Liver (tissue), 9 donors: ENCODE measurements around the gene ANGEL2. TPM values are rescaled to one million over a fixed set of nuclear protein-coding genes. Genes with fewer than 3 reads are reported as not detected.

Experiments used
- DNase-seq: peaks from one replicate; pipeline ENCODE4 v3.0.0-alpha.2; 2017; ENCODE audit warnings: low spot score
- H3K27ac ChIP-seq, 2 donors: one replicate each; pipeline ENCODE4 v1.7.0; 2013; ENCODE audit warnings: inconsistent platforms in 2 of 2, low read length in 2 of 2, control low read depth in 1 of 2, low read depth in 1 of 2, mild to moderate bottlenecking in 1 of 2
- H3K27me3 ChIP-seq, 4 donors: one replicate each; pipeline versions ENCODE4 v1.6.1 to v1.7.0; 2013; ENCODE audit warnings: low read length in 3 of 4, inconsistent platforms in 1 of 4, mild to moderate bottlenecking in 1 of 4, moderate library complexity in 1 of 4; ENCODE audit not compliant: control insufficient read depth in 4 of 4, insufficient read depth in 4 of 4
- H3K36me3 ChIP-seq, 4 donors: one replicate each; pipeline versions ENCODE4 v1.6.1 to v1.7.0; 2013; ENCODE audit warnings: low read length in 3 of 4, mild to moderate bottlenecking in 3 of 4, low read depth in 1 of 4, moderate library complexity in 1 of 4; ENCODE audit not compliant: control insufficient read depth in 4 of 4, insufficient read depth in 3 of 4
- H3K4me1 ChIP-seq, 4 donors: one replicate each; pipeline versions ENCODE4 v1.6.1 to v1.7.0; 2013; ENCODE audit warnings: low read length in 3 of 4, mild to moderate bottlenecking in 3 of 4, moderate library complexity in 1 of 4; ENCODE audit not compliant: control insufficient read depth in 4 of 4, insufficient read depth in 4 of 4
- H3K4me3 ChIP-seq, 3 donors: one replicate each; pipeline versions ENCODE4 v1.6.1 to v1.7.0; 2013; ENCODE audit warnings: low read length in 3 of 3, control low read depth in 1 of 3, low read depth in 1 of 3, mild to moderate bottlenecking in 1 of 3
- H3K9ac ChIP-seq, 2 donors: one replicate each; pipeline ENCODE4 v1.7.0; 2013; ENCODE audit warnings: low read length in 2 of 2, mild to moderate bottlenecking in 2 of 2, moderate library complexity in 2 of 2, control low read depth in 1 of 2, low read depth in 1 of 2
- H3K9me3 ChIP-seq, 4 donors: one replicate each; pipeline versions ENCODE4 v1.6.1 to v1.7.0; 2013; ENCODE audit warnings: low read length in 3 of 4; ENCODE audit not compliant: control insufficient read depth in 4 of 4
- FOXA1 ChIP-seq: IDR thresholded peaks from 2 replicates; pipeline ENCODE4 v1.6.1; 2016; ENCODE audit warnings: antibody characterized with exemption
- GABPA ChIP-seq, 2 donors: IDR thresholded peaks in 1 of 2; conservative IDR thresholded peaks in 1 of 2; 2 replicates each; pipeline ENCODE4 v1.6.1; 2016; ENCODE audit warnings: antibody characterized with exemption in 2 of 2, mild to moderate bottlenecking in 1 of 2, moderate library complexity in 1 of 2
- HNF4A ChIP-seq, 2 donors: conservative IDR thresholded peaks; 2 replicates each; pipeline ENCODE4 v1.6.1; 2016; ENCODE audit warnings: antibody characterized with exemption in 2 of 2, mild to moderate bottlenecking in 2 of 2
- HNF4G ChIP-seq: IDR thresholded peaks from 2 replicates; pipeline ENCODE4 v1.6.1; 2016; ENCODE audit warnings: antibody characterized with exemption
- JUND ChIP-seq, 2 donors: IDR thresholded peaks; 2 replicates each; pipeline ENCODE4 v1.6.1; 2016; ENCODE audit warnings: antibody characterized with exemption in 2 of 2
- NR2F2 ChIP-seq: IDR thresholded peaks from 2 replicates; pipeline ENCODE4 v1.6.1; 2016; ENCODE audit warnings: antibody characterized with exemption
- RAD21 ChIP-seq, 2 donors: IDR thresholded peaks; 2 replicates each; pipeline ENCODE4 v1.6.1; 2016; ENCODE audit warnings: antibody characterized with exemption in 2 of 2, mild to moderate bottlenecking in 2 of 2
- RXRA ChIP-seq, 2 donors: IDR thresholded peaks; 2 replicates each; pipeline ENCODE4 v1.6.1; 2017 to 2018; ENCODE audit warnings: antibody characterized with exemption in 2 of 2, mild to moderate bottlenecking in 1 of 2
- SP1 ChIP-seq: IDR thresholded peaks from 2 replicates; pipeline ENCODE4 v1.6.1; 2018; ENCODE audit warnings: antibody characterized with exemption, mild to moderate bottlenecking
- TAF1 ChIP-seq: conservative IDR thresholded peaks from 2 replicates; pipeline ENCODE4 v1.6.1; 2016; ENCODE audit warnings: antibody characterized with exemption, mild to moderate bottlenecking
- YY1 ChIP-seq: IDR thresholded peaks from 2 replicates; pipeline ENCODE4 v1.6.1; 2016; ENCODE audit warnings: antibody characterized with exemption, mild to moderate bottlenecking
- WGBS: extraction: QIAGEN DNeasy Blood & Tissue Kit; methylation state at CpG from one replicate; pipeline ENCODE4 v1.1.7; 2013; 5-methylcytosine and 5-hydroxymethylcytosine counted together
- polyA plus RNA-seq, 2 donors: library from polyadenylated mRNA; stranded (reverse) in 1 of 2; unstranded in 1 of 2; fragments of 200-250 nt in 1 of 2; fragments of >200 nt in 1 of 2; fragmentation: Nextera tagmentation in 1 of 2; extraction: Ambion mirVana in 1 of 2; gene quantifications; one replicate each; pipeline versions ENCODE4 v1.2.1 to v1.2.3, GENCODE V29; 2013 to 2015
- total RNA-seq, 2 donors: library from RNA; depleted of rRNA; stranded (reverse); fragments of >200 nt; gene quantifications; one replicate each; pipeline ENCODE4 v1.2.3, GENCODE V29; 2014
- TF ChIP-seq, protein P1 (sequence below): IDR thresholded peaks from 2 replicates; pipeline ENCODE4 v1.6.1; 2016; ENCODE audit warnings: antibody characterized with exemption
- TF ChIP-seq, protein P2 (sequence below): fragments of 150-350 bp; IDR thresholded peaks from 2 replicates; pipeline ENCODE4 v1.5.1; 2017; ENCODE audit warnings: improper control_type of control experiment, low read depth, low read length; ENCODE audit not compliant: missing input control
- TF ChIP-seq, protein P3 (sequence below): IDR thresholded peaks from 2 replicates; pipeline ENCODE4 v1.6.1; 2016; ENCODE audit warnings: antibody characterized with exemption
- TF ChIP-seq, protein P4 (sequence below): IDR thresholded peaks from 2 replicates; pipeline ENCODE4 v1.6.1; 2016; ENCODE audit warnings: antibody characterized with exemption
- TF ChIP-seq, protein P5 (sequence below): IDR thresholded peaks from 2 replicates; pipeline ENCODE4 v1.6.1; 2016; ENCODE audit warnings: antibody characterized with exemption, mild to moderate bottlenecking
- donor health status: healthy.
- donor health status: healthy.
- donor health status: healthy.
- donor health status: healthy.
- donor health status: healthy.

The ANGEL2 gene
- total and polyA plus RNA-seq, 4 donors = 8.2 to 31.1 (median 16.4) TPM

DNA sequence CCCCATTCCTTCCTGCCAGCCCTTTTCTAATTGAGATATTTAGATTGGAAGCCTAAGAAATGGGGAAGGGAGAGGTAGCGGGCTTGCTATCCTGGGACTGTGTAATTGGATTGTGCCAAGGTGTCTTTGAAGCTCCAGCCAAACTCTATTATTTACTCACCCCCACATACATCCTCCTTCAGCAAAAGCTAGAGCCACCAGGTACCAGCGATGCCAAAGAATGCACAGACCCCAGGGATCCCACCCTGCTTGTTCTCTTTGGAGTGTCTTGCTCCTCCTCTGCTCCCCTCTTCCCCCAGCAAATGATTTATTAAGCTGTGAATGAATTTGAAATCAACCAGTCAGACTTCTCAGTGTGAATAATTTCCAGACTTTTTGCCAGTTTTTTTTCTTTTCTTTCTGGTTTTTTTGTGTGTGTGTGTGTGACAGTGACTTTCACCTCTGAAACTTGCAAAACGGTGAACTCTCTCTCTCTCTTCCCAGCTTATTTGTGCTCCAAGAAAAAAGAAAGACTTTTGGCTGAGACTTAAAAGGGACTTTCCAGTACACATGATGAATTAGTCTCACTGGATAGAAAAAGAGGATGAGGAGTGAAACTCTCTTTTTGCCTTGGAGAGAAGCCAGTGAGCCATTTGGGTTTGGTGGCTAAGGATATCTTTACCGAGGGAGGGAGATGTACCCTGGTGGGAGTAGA is 63.6 kb downstream of the ANGEL2 start:
- peaks cover 0 to 15% (median 0%) of the 10 kb centered on the region in 4 donors for H3K27me3 ChIP-seq
- H3K4me1 ChIP-seq = peaks cover 3 to 18% (median 9%) of the 10 kb centered on the region in 4 donors
- no peaks in the 10 kb centered on the region for H3K36me3 ChIP-seq
- TF ChIP-seq, protein P1, sequence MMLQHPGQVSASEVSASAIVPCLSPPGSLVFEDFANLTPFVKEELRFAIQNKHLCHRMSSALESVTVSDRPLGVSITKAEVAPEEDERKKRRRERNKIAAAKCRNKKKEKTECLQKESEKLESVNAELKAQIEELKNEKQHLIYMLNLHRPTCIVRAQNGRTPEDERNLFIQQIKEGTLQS = no peak
- TF ChIP-seq RXRA (IDR thresholded peaks at IDR 0.05) (no peak), NR2F2 (no peak), FOXA1 (no peak), YY1 (no peak), SP1 (no peak), GABPA (IDR thresholded peaks at IDR 0.05 in 1 of 2, conservative IDR thresholded peaks at IDR 0.05 in 1 of 2) (no peak)
- TF ChIP-seq, protein P2, sequence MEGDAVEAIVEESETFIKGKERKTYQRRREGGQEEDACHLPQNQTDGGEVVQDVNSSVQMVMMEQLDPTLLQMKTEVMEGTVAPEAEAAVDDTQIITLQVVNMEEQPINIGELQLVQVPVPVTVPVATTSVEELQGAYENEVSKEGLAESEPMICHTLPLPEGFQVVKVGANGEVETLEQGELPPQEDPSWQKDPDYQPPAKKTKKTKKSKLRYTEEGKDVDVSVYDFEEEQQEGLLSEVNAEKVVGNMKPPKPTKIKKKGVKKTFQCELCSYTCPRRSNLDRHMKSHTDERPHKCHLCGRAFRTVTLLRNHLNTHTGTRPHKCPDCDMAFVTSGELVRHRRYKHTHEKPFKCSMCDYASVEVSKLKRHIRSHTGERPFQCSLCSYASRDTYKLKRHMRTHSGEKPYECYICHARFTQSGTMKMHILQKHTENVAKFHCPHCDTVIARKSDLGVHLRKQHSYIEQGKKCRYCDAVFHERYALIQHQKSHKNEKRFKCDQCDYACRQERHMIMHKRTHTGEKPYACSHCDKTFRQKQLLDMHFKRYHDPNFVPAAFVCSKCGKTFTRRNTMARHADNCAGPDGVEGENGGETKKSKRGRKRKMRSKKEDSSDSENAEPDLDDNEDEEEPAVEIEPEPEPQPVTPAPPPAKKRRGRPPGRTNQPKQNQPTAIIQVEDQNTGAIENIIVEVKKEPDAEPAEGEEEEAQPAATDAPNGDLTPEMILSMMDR = no peak
- TF ChIP-seq, protein P3, sequence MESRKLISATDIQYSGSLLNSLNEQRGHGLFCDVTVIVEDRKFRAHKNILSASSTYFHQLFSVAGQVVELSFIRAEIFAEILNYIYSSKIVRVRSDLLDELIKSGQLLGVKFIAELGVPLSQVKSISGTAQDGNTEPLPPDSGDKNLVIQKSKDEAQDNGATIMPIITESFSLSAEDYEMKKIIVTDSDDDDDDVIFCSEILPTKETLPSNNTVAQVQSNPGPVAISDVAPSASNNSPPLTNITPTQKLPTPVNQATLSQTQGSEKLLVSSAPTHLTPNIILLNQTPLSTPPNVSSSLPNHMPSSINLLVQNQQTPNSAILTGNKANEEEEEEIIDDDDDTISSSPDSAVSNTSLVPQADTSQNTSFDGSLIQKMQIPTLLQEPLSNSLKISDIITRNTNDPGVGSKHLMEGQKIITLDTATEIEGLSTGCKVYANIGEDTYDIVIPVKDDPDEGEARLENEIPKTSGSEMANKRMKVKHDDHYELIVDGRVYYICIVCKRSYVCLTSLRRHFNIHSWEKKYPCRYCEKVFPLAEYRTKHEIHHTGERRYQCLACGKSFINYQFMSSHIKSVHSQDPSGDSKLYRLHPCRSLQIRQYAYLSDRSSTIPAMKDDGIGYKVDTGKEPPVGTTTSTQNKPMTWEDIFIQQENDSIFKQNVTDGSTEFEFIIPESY = no peak
- TF ChIP-seq, protein P4, sequence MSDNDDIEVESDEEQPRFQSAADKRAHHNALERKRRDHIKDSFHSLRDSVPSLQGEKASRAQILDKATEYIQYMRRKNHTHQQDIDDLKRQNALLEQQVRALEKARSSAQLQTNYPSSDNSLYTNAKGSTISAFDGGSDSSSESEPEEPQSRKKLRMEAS = no peak
- no peak overlapping the region for H3K27ac ChIP-seq
- WGBS = 68% methylated on average over 4 of the region's 4 CpGs
- no peak overlapping the region for H3K4me3 ChIP-seq
- no peaks in the 10 kb centered on the region for H3K9me3 ChIP-seq
- H3K9ac ChIP-seq = no peak overlapping the region
- DNase-seq = no peak

DNA sequence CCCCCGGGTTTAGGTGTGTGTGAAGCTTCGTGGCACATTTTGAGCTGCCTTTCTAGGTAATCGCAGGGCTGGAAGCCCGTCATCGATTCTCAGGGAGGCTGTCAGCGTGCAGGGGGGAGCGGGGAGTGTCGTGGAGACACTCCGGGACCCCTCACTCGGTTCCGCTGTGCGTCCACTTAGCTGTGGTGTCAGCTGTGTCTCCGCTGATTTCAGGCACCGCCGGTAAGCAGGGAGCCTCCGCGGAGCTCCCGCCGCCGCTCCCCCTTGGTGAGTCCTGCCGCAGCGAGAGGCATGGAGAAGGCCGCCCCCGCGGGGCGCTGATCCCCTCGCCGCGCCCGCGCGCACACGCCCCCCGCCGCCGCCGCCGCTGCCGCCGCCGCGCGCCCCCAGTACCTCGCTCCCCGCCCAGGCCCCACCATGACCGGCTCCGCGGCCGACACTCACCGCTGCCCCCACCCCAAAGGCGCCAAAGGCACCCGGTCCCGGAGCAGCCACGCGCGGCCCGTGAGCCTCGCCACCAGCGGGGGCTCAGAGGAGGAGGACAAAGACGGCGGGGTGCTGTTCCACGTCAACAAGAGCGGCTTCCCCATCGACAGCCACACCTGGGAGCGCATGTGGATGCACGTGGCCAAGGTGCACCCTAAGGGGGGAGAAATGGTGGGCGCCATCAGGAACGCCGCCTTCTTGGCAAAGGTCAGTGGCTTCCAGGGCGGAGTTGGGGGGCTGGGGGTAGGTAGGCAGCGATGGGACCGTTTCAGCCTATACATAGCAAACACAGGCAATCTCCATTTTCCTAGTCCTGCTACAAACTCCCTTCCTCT is 64.3 kb downstream of the ANGEL2 start:
- Histone ChIP-seq H3K27ac (no peak overlapping the region), H3K36me3 (no peaks in the 10 kb centered on the region), H3K4me3 (peak overlapping the region in 2 of 3 donors; percentile 2 to 48), H3K4me1 (peaks cover 3 to 18% (median 9%) of the 10 kb centered on the region in 4 donors), H3K9ac (no peak overlapping the region), H3K27me3 (peaks cover 0 to 15% (median 0%) of the 10 kb centered on the region in 4 donors), H3K9me3 (no peaks in the 10 kb centered on the region)
- no peak for DNase-seq
- 7% methylated on average over 72 of the region's 72 CpGs for WGBS
- TF ChIP-seq JUND (IDR thresholded peaks at IDR 0.05) (no peak), SP1 (no peak), TAF1 (no peak), FOXA1 (no peak), HNF4G (no peak), RAD21 (IDR thresholded peaks at IDR 0.05) (no peak), HNF4A (conservative IDR thresholded peaks at IDR 0.05) (no peak)
- TF ChIP-seq, protein P3 = no peak
- TF ChIP-seq, protein P2 = no peak
- TF ChIP-seq, protein P1 = no peak
- TF ChIP-seq, protein P4 = no peak
- TF ChIP-seq, protein P5, sequence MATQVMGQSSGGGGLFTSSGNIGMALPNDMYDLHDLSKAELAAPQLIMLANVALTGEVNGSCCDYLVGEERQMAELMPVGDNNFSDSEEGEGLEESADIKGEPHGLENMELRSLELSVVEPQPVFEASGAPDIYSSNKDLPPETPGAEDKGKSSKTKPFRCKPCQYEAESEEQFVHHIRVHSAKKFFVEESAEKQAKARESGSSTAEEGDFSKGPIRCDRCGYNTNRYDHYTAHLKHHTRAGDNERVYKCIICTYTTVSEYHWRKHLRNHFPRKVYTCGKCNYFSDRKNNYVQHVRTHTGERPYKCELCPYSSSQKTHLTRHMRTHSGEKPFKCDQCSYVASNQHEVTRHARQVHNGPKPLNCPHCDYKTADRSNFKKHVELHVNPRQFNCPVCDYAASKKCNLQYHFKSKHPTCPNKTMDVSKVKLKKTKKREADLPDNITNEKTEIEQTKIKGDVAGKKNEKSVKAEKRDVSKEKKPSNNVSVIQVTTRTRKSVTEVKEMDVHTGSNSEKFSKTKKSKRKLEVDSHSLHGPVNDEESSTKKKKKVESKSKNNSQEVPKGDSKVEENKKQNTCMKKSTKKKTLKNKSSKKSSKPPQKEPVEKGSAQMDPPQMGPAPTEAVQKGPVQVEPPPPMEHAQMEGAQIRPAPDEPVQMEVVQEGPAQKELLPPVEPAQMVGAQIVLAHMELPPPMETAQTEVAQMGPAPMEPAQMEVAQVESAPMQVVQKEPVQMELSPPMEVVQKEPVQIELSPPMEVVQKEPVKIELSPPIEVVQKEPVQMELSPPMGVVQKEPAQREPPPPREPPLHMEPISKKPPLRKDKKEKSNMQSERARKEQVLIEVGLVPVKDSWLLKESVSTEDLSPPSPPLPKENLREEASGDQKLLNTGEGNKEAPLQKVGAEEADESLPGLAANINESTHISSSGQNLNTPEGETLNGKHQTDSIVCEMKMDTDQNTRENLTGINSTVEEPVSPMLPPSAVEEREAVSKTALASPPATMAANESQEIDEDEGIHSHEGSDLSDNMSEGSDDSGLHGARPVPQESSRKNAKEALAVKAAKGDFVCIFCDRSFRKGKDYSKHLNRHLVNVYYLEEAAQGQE = no peak
